Hepatocyte (in vitro differentiated cells): ENCODE results near the gene PSMF1. TPM values are rescaled to one million over a fixed set of nuclear protein-coding genes. Genes with fewer than 3 reads are reported as not detected.

ENCODE experiments used
- DNase-seq: peaks from one replicate; pipeline ENCODE4 v3.0.0-alpha.2; 2016; ENCODE audit warnings: low spot score
- H2AFZ ChIP-seq: fragments of 200-600 bp; sonication (generic); 2 replicates; pipeline ENCODE4 v1.6.0; 2016; ENCODE audit warnings: antibody characterized with exemption, mild to moderate bottlenecking
- H3K27ac ChIP-seq: fragments of 200-600 bp; sonication (generic); 2 replicates; pipeline ENCODE4 v1.5.1; 2016; ENCODE audit warnings: mild to moderate bottlenecking
- H3K27me3 ChIP-seq: fragments of 200-600 bp; sonication (generic); 2 replicates; pipeline ENCODE4 v1.6.1; 2016
- H3K36me3 ChIP-seq: fragments of 200-600 bp; sonication (generic); replicated peaks from 2 replicates; pipeline ENCODE4 v1.5.1; 2016; ENCODE audit warnings: low read depth; ENCODE audit not compliant: insufficient read depth
- H3K4me1 ChIP-seq: fragments of 200-600 bp; sonication (generic); 2 replicates; pipeline ENCODE4 v1.5.1; 2016; ENCODE audit warnings: mild to moderate bottlenecking, moderate library complexity; ENCODE audit not compliant: insufficient read depth
- H3K4me2 ChIP-seq: fragments of 200-600 bp; sonication (generic); 2 replicates; pipeline ENCODE4 v1.6.0; 2016
- H3K4me3 ChIP-seq: fragments of 200-600 bp; sonication (generic); 2 replicates; pipeline ENCODE4 v1.5.1; 2016; ENCODE audit warnings: mild to moderate bottlenecking
- H3K79me2 ChIP-seq: fragments of 200-600 bp; sonication (generic); 2 replicates; pipeline ENCODE4 v1.6.0; 2017; ENCODE audit warnings: mild to moderate bottlenecking
- H3K9me2 ChIP-seq: fragments of 200-600 bp; sonication (generic); replicated peaks from 2 replicates; pipeline ENCODE4 v1.6.0; 2017; ENCODE audit warnings: mild to moderate bottlenecking; ENCODE audit not compliant: insufficient read depth
- H3K9me3 ChIP-seq: fragments of 200-600 bp; sonication (generic); 2 replicates; pipeline ENCODE4 v1.5.1; 2016; ENCODE audit warnings: low read depth, mild to moderate bottlenecking
- H4K20me1 ChIP-seq: fragments of 200-600 bp; sonication (generic); 2 replicates; pipeline ENCODE4 v1.6.0; 2016; ENCODE audit warnings: mild to moderate bottlenecking; ENCODE audit not compliant: insufficient read depth, poor library complexity, severe bottlenecking
- EZH2 ChIP-seq: fragments of 200-600 bp; sonication (generic); IDR thresholded peaks from 2 replicates; pipeline ENCODE4 v1.6.1; 2016; ENCODE audit warnings: antibody characterized with exemption, mild to moderate bottlenecking, borderline replicate concordance
- EZH2phosphoT487 ChIP-seq: fragments of 200-600 bp; sonication (generic); IDR thresholded peaks from one replicate; pipeline ENCODE4 v1.6.1; 2018; ENCODE audit warnings: antibody characterized with exemption, mild to moderate bottlenecking, low read depth, moderate library complexity; ENCODE audit not compliant: unreplicated experiment, severe bottlenecking
- WGBS: methylation state at CpG from one replicate; pipeline ENCODE4 v1.1.6; 2016; ENCODE audit warnings: low lambda C conversion rate; ENCODE audit errors: missing lambda C conversion rate; 5-methylcytosine and 5-hydroxymethylcytosine counted together
- polyA plus RNA-seq: library from polyadenylated mRNA; unstranded; fragments of >200 nt; fragmentation: Nextera tagmentation; extraction: Ambion mirVana; gene quantifications from 2 replicates; pipeline ENCODE4 v1.2.1, GENCODE V29; 2016
- total RNA-seq: library from RNA; depleted of rRNA; stranded (reverse); fragments of >200 nt; gene quantifications from 2 replicates; pipeline ENCODE4 v1.2.3, GENCODE V29; 2014
- TF ChIP-seq, protein P1 (sequence below): fragments of 200-600 bp; sonication (generic); IDR thresholded peaks from 2 replicates; pipeline ENCODE4 v1.5.1; 2016; ENCODE audit warnings: antibody characterized with exemption, mild to moderate bottlenecking; ENCODE audit not compliant: poor library complexity

Gene PSMF1
- total and polyA plus RNA-seq, 2 experiments from 2014 or later: 97.3 to 126 TPM

DNA sequence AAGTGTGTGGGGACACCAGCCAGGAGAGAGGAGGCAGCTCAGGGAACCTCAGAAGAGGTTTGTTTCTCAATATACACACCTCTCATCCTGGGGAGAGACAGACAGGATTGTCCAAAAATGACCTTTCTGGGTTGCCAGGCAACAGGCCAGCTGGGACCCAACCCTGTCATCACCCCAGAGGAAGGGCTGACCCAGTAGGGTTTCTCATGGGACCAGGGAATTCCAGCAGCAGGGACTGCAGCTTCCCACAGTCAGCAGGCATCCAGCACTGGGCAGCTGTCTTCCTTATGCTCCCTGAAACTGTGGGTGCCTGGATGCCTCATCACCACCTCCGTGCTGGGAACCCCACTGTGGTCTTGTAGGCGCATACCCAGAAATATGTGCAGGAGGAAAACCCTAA, 86.2 kb downstream of the PSMF1 start:
- 96% methylated on average over 2 of the region's 2 CpGs for WGBS
- Histone ChIP-seq H3K27ac (no peak overlapping the region), H3K4me1 (no peaks in the 10 kb centered on the region), H3K9me3 (no peaks in the 10 kb centered on the region), H4K20me1 (no peaks in the 10 kb centered on the region), H3K4me3 (no peak overlapping the region), H3K79me2 (no peaks in the 10 kb centered on the region), H3K4me2 (no peak overlapping the region), H2AFZ (no peak overlapping the region), H3K27me3 (no peaks in the 10 kb centered on the region), H3K9me2 (no peaks in the 10 kb centered on the region), H3K36me3 (no peaks in the 10 kb centered on the region)
- TF ChIP-seq EZH2: no peak
- TF ChIP-seq, protein P1, sequence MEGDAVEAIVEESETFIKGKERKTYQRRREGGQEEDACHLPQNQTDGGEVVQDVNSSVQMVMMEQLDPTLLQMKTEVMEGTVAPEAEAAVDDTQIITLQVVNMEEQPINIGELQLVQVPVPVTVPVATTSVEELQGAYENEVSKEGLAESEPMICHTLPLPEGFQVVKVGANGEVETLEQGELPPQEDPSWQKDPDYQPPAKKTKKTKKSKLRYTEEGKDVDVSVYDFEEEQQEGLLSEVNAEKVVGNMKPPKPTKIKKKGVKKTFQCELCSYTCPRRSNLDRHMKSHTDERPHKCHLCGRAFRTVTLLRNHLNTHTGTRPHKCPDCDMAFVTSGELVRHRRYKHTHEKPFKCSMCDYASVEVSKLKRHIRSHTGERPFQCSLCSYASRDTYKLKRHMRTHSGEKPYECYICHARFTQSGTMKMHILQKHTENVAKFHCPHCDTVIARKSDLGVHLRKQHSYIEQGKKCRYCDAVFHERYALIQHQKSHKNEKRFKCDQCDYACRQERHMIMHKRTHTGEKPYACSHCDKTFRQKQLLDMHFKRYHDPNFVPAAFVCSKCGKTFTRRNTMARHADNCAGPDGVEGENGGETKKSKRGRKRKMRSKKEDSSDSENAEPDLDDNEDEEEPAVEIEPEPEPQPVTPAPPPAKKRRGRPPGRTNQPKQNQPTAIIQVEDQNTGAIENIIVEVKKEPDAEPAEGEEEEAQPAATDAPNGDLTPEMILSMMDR: no peak
- no peak for TF ChIP-seq EZH2phosphoT487
- DNase-seq: no peak

DNA sequence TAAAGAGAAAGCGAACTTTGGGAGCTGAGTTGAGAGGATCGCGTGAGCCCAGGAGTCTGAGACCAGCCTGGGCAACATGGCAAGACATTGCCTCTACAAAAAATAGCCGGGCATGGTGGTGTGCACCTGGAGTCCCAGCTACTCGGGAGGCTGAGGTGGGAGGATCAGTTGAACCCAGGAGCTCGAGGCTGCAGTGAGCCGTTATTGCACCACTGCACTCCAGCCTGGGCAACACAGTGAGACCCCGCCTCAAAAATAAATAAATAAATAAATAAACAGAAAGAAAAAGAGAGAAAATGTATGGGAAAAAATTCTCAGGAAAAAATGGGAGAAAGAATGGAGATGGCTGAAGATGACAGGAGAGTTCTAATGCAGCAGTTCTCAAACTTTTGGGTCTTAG, 87.4 kb downstream of the PSMF1 start:
- Histone ChIP-seq H3K9me3 (no peaks in the 10 kb centered on the region), H2AFZ (no peak overlapping the region), H3K79me2 (no peaks in the 10 kb centered on the region), H3K4me1 (no peaks in the 10 kb centered on the region), H3K4me3 (no peak overlapping the region), H4K20me1 (no peaks in the 10 kb centered on the region), H3K27ac (no peak overlapping the region), H3K4me2 (no peak overlapping the region), H3K27me3 (no peaks in the 10 kb centered on the region), H3K9me2 (no peaks in the 10 kb centered on the region), H3K36me3 (no peaks in the 10 kb centered on the region)
- no peak for DNase-seq
- TF ChIP-seq EZH2phosphoT487: no peak
- TF ChIP-seq, protein P1: no peak
- TF ChIP-seq EZH2: no peak
- WGBS: 96% methylated on average over 8 of the region's 8 CpGs

DNA sequence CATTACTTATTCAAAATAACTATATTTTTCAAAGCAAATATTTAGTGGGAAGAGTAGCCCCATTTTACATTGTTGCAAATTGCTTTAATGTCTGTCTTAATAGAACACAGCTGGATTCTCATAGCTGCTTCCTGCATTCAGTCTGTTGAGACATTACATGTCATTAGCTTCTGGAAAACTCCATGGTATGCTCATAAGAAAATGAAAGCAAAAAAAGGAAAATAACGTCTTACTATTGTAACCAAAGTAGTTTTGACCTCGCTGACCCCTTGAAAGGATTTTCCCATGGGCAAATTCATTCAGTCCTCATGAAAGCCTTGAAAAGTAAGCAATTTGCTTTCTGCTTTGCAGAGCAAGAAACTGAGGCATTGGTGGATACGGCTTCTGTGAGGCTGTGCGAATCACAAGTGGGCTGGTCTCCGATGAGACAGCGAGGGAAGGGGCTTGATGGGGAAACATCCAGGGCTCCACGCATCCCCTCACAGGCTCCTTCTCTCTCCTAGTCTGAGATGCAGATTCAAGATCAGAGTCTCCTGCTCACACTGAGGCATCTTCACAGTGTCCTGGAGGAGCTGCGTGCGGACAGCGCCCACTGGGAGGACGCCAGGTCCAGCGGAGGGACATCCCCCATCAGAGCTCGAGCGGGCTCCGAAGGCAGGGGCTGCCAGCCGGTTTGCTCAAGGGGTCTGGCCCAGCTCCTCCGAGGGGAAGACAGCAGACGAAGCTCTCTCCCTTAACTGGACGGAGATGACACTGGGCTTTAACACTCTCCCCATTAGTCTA, 88.2 kb downstream of the PSMF1 start:
- no peaks in the 10 kb centered on the region for H3K27me3 ChIP-seq
- H2AFZ ChIP-seq: no peak overlapping the region
- WGBS: 81% methylated on average over 19 of the region's 19 CpGs
- no peaks in the 10 kb centered on the region for H3K9me2 ChIP-seq
- H4K20me1 ChIP-seq: no peaks in the 10 kb centered on the region
- no peak overlapping the region for H3K27ac ChIP-seq
- H3K36me3 ChIP-seq: no peaks in the 10 kb centered on the region
- no peak overlapping the region for H3K4me2 ChIP-seq
- no peaks in the 10 kb centered on the region for H3K9me3 ChIP-seq
- TF ChIP-seq EZH2phosphoT487: no peak
- TF ChIP-seq, protein P1: no peak
- TF ChIP-seq EZH2: no peak
- no peaks in the 10 kb centered on the region for H3K4me1 ChIP-seq
- H3K4me3 ChIP-seq: no peak overlapping the region
- no peak for DNase-seq
- H3K79me2 ChIP-seq: no peaks in the 10 kb centered on the region
